Neural cell (in vitro differentiated cells): Measurements from ENCODE around the gene GABRR1. TPM values are rescaled to one million over a fixed set of nuclear protein-coding genes. Genes with fewer than 3 reads are reported as not detected.

ENCODE experiments used
- H2AFZ ChIP-seq: fragments of 200-600, 300-800 bp; sonication (generic), shearing (Covaris generic); 2 replicates; pipeline ENCODE4 v1.6.0; 2014; ENCODE audit warnings: low read depth, mild to moderate bottlenecking, antibody characterized with exemption, low read length, moderate library complexity
- H3F3A ChIP-seq: fragments of 200-600 bp; shearing (Covaris generic); 2 replicates; pipeline ENCODE4 v1.6.1; 2016; ENCODE audit warnings: mild to moderate bottlenecking, moderate library complexity, mixed read lengths, antibody characterized with exemption, low read length; ENCODE audit not compliant: insufficient read depth, poor library complexity, severe bottlenecking
- H3K27ac ChIP-seq: fragments of 200-600, 300-800 bp; sonication (generic), shearing (Covaris generic); 2 replicates; pipeline ENCODE4 v1.5.1; 2014; ENCODE audit warnings: mild to moderate bottlenecking, low read length, moderate library complexity
- H3K27me3 ChIP-seq: fragments of 300-800, 200-600 bp; sonication (generic), shearing (Covaris generic); 2 replicates; pipeline ENCODE4 v1.6.0; 2014; ENCODE audit warnings: mild to moderate bottlenecking, low read depth, low read length, moderate library complexity; ENCODE audit not compliant: insufficient read depth
- H3K36me3 ChIP-seq: fragments of 300-800, 200-600 bp; sonication (generic), shearing (Covaris generic); 2 replicates; pipeline ENCODE4 v1.5.1; 2014; ENCODE audit warnings: mild to moderate bottlenecking, antibody characterized with exemption, low read length, moderate library complexity; ENCODE audit not compliant: insufficient read depth
- H3K4me2 ChIP-seq: fragments of 300-800, 200-600 bp; sonication (generic), shearing (Covaris generic); 2 replicates; pipeline ENCODE4 v1.6.0; 2014; ENCODE audit warnings: mild to moderate bottlenecking, low read length
- H3K4me3 ChIP-seq: fragments of 300-800, 200-600 bp; sonication (generic), shearing (Covaris generic); 2 replicates; pipeline ENCODE4 v1.5.1; 2014; ENCODE audit warnings: mild to moderate bottlenecking, low read length, moderate library complexity
- H3K79me2 ChIP-seq: fragments of 200-600 bp; shearing (Covaris generic); replicated peaks from 2 replicates; pipeline ENCODE4 v1.6.0; 2014; ENCODE audit warnings: mild to moderate bottlenecking, low read length, moderate library complexity; ENCODE audit not compliant: insufficient read depth
- H3K9ac ChIP-seq: fragments of 300-800, 200-600 bp; sonication (generic), shearing (Covaris generic); 2 replicates; pipeline ENCODE4 v1.6.1; 2016; ENCODE audit warnings: mild to moderate bottlenecking, low read length, mixed read lengths
- H3K9me2 ChIP-seq: fragments of 200-600 bp; shearing (Covaris generic); 2 replicates; pipeline ENCODE4 v1.6.1; 2016; ENCODE audit warnings: mild to moderate bottlenecking, low read length, mixed read lengths; ENCODE audit not compliant: insufficient read depth
- H3K9me3 ChIP-seq: fragments of 200-600, 300-800 bp; sonication (generic), shearing (Covaris generic); 2 replicates; pipeline ENCODE4 v1.6.1; 2016; ENCODE audit warnings: mild to moderate bottlenecking, mixed run types, low read length, moderate library complexity, mixed read lengths
- H4K20me1 ChIP-seq: fragments of 200-600 bp; shearing (Covaris generic); 2 replicates; pipeline ENCODE4 v1.6.1; 2016; ENCODE audit warnings: mild to moderate bottlenecking, mixed run types; ENCODE audit not compliant: insufficient read depth
- CTCF ChIP-seq: fragments of 450-650 bp; IDR thresholded peaks from 2 replicates; pipeline ENCODE4 v1.5.1; 2014; ENCODE audit warnings: antibody characterized with exemption, mild to moderate bottlenecking, moderate library complexity; ENCODE audit not compliant: poor library complexity, severe bottlenecking
- EP300 ChIP-seq: fragments of 450-650 bp; conservative IDR thresholded peaks from 2 replicates; pipeline ENCODE4 v1.6.1; 2014; ENCODE audit warnings: antibody characterized with exemption, mild to moderate bottlenecking, moderate library complexity; ENCODE audit not compliant: poor library complexity, severe bottlenecking
- EZH2 ChIP-seq: fragments of 200-600, 300-800 bp; shearing (Covaris generic), sonication (generic); IDR thresholded peaks from 2 replicates; pipeline ENCODE4 v1.6.1; 2014; ENCODE audit warnings: antibody characterized with exemption, low read length, borderline replicate concordance, mild to moderate bottlenecking; ENCODE audit not compliant: insufficient read depth, poor library complexity, severe bottlenecking
- MXI1 ChIP-seq: fragments of 450-650 bp; conservative IDR thresholded peaks from 2 replicates; pipeline ENCODE4 v1.6.1; 2014; ENCODE audit warnings: antibody characterized with exemption, mild to moderate bottlenecking; ENCODE audit not compliant: poor library complexity, severe bottlenecking
- POLR2AphosphoS5 ChIP-seq: IDR thresholded peaks from 2 replicates; pipeline ENCODE4 v1.6.1; 2012
- RAD21 ChIP-seq: fragments of 450-650 bp; conservative IDR thresholded peaks from 2 replicates; pipeline ENCODE4 v1.6.1; 2014; ENCODE audit warnings: antibody characterized with exemption, mild to moderate bottlenecking, moderate library complexity
- REST ChIP-seq: IDR thresholded peaks from 2 replicates; pipeline ENCODE4 v1.6.1; 2012; ENCODE audit warnings: borderline replicate concordance
- SMC3 ChIP-seq: fragments of 450-650 bp; conservative IDR thresholded peaks from 2 replicates; pipeline ENCODE4 v1.6.1; 2014; ENCODE audit warnings: antibody characterized with exemption, mild to moderate bottlenecking, moderate library complexity; ENCODE audit not compliant: poor library complexity
- TAF1 ChIP-seq: IDR thresholded peaks from 2 replicates; pipeline ENCODE4 v1.6.1; 2012; ENCODE audit warnings: low read depth
- polyA plus RNA-seq: library from polyadenylated mRNA; depleted of rRNA; stranded (reverse); fragments of >200 nt; gene quantifications from 2 replicates; pipeline ENCODE4 v1.2.3, GENCODE V29; 2014

GABRR1 gene
- polyA plus RNA-seq, 1 donor from 2014 or later, result not detected

- H3F3A ChIP-seq, result no peaks in the 10 kb centered on the region
- no peaks in the 10 kb centered on the region for H3K79me2 ChIP-seq
- no peak overlapping the region for H3K9ac ChIP-seq
- H3K9me3 ChIP-seq, result no peaks in the 10 kb centered on the region
- H3K27ac ChIP-seq, result no peak overlapping the region
- no peaks in the 10 kb centered on the region for H3K36me3 ChIP-seq
- no peaks in the 10 kb centered on the region for H3K9me2 ChIP-seq
- no peaks in the 10 kb centered on the region for H4K20me1 ChIP-seq
- H2AFZ ChIP-seq, result no peak overlapping the region
- no peak for TF ChIP-seq MXI1
- TF ChIP-seq CTCF, result no peak
- no peak for TF ChIP-seq POLR2AphosphoS5
- no peak for TF ChIP-seq RAD21
- no peak for TF ChIP-seq SMC3
- no peak for TF ChIP-seq REST
- no peak for TF ChIP-seq EZH2
- TF ChIP-seq TAF1, result no peak
- TF ChIP-seq EP300, result no peak
- no peaks in the 10 kb centered on the region for H3K27me3 ChIP-seq
- no peak overlapping the region for H3K4me3 ChIP-seq
- H3K4me2 ChIP-seq, result no peak overlapping the region
These were observed 22.2 kb upstream of the GABRR1 start for GRCh38 chr6:89239338-89239737.

- H3K9me3 ChIP-seq, result no peaks in the 10 kb centered on the region
These were observed 20.0 kb upstream of the GABRR1 start for GRCh38 chr6:89237158-89237557.

More at GRCh38 chr6:89237158-89237557, 20.0 kb upstream of the GABRR1 start:
- Histone ChIP-seq H3K79me2 (no peaks in the 10 kb centered on the region), H3K4me3 (no peak overlapping the region), H3K27me3 (no peaks in the 10 kb centered on the region), H2AFZ (no peak overlapping the region), H3K9ac (no peak overlapping the region), H3F3A (no peaks in the 10 kb centered on the region), H3K9me2 (no peaks in the 10 kb centered on the region), H3K36me3 (no peaks in the 10 kb centered on the region), H3K27ac (no peak overlapping the region), H3K4me2 (no peak overlapping the region), H4K20me1 (no peaks in the 10 kb centered on the region)
- TF ChIP-seq TAF1, result no peak
- TF ChIP-seq EZH2, result no peak
- TF ChIP-seq POLR2AphosphoS5, result no peak
- TF ChIP-seq CTCF, result no peak
- TF ChIP-seq REST, result no peak
- TF ChIP-seq EP300, result no peak
- TF ChIP-seq SMC3, result no peak
- TF ChIP-seq MXI1, result no peak
- TF ChIP-seq RAD21, result no peak
